ENCODE results near the gene STARD10.
"Not testable (repeated sequence)": the region's sequence is repeated elsewhere in the genome, so short reads cannot be mapped to it uniquely, and the experiment has no call there.

Gene STARD10

DNA sequence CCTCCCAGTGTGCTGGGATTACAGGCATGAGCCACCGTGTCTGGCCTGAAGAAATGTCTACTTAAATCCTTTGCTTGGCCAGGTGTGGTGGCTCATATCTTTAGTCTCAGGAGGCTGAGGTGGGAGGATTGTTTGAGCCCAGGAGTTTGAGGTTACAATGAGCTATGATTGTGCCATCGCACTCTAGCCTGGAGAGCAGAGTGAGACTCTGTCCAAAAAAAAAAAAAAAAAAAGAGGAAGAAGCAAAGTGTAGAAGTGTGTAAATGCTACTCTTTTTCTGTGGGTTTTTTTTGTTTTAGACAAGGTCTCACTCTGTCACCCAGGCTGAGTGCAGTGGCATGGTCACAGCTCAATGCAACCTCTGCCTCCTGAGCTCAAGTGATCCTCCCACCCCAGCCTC is 13.9 kb upstream of the STARD10 start:
- DNase-seq (ENCODE audit: low read depth in 2 of 2) = no peak

DNA sequence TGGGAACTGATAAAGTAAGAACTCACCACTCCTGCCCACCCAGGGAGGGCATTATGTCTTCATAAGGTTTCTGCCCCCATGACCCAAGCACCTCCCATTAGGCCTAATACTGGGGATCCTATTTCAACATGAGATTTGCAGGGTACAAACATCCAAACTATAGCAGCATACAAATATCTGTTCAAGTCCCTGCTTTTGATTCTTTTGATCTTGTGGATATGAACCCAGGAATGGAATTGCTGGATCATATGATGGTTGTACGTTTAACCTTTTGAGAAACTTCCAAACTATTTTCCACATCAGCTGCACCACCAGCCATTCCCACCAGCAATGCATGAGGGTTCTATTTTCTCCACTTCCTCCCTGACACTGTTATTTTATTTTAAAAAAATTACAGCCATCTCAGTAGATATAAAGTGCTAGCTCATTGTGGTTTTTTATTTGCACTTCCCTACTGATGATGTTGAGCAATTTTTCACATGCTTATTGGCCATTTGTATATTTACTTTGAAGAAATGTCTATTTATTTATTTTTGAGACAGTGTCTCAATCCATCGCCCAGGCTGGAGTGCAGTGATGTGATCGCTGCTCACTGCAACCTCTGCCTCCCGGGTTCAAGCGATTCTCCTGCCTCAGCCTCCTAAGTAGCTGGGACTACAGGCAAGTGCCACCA is 13.3 kb upstream of the STARD10 start:
- no peak for DNase-seq (ENCODE audit: low read depth in 2 of 2)

DNA sequence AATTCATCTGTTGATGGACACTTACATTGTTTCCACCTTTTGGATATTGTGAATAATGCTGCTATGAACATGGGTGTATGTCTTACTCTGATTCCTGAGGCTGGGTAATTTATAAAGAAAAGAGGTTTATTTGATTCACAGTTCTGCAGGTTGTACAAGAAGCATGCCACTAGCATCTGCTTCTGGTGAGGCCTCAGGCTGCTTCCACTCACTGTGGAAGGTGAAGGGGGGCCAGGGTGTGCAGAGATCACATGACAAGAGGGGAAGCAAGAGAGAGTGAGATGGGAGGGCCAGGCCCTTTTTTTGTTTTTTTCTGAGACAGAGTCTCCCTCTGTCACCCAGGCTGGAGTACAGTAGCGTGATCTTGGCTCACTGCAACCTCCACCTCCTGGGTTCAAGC is 12.5 kb upstream of the STARD10 start:
- not testable (repeated sequence) for DNase-seq (ENCODE audit: low read depth in 2 of 2)

DNA sequence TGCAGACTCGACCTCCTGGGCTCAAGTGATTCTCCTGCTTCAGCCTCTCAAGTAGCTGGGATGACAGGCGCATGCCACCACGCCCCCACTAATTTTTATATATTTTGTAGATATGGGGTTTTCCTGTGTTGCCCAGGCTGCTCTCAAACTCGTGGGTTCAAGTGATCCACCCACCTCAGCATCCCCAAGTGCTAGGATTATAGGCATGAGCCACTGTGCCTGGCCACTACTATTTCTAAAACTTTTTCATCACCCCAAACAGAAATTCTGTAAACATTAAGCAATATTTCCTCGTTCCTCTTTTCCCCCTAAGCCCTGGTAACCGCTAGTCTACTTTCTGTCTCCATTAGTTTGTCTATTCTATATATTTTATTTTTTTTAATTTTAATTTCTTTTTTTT is 11.4 kb upstream of the STARD10 start:
- DNase-seq (ENCODE audit: low read depth in 2 of 2) = no peak

DNA sequence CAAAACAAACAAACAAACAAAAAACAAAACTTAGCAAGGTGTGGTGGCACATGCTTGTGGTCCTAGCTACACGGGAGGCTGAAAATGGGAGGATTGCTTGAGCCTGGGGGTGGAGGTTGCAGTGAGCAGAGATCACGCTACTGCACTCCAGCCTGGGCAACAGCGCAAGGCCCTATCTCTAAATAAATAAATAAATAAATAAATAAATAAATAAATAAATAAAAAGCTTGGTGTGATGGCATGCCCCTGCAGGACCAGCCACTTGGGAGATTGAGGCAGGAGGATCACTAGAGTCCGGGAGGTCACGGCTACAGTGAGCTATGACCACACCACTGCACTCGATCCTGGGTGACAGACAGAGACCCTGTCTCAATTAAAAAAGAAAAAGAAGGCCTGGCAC is 9.0 kb upstream of the STARD10 start:
- no peak for DNase-seq (ENCODE audit: low read depth in 2 of 2)

DNA sequence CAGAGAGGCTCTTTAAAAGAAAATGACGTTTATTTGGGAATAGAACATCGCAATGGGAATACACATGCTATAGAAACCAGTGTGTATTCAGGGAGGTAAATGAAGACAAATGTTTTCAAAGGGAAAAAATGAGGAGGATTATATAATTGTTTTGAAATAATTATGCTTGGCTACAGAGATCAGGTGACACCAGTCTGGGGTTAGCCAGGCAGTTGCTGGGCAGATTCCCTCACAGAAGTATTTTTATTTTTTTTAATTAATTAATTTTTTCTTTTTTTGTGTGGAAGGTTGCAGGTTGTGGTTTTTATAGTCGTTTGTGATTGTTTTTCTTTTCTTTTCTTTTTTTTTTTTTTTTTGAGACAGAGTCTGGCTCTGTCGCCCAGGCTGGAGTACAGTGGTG is 5.6 kb upstream of the STARD10 start:
- DNase-seq (ENCODE audit: low read depth in 2 of 2) = no peak

DNA sequence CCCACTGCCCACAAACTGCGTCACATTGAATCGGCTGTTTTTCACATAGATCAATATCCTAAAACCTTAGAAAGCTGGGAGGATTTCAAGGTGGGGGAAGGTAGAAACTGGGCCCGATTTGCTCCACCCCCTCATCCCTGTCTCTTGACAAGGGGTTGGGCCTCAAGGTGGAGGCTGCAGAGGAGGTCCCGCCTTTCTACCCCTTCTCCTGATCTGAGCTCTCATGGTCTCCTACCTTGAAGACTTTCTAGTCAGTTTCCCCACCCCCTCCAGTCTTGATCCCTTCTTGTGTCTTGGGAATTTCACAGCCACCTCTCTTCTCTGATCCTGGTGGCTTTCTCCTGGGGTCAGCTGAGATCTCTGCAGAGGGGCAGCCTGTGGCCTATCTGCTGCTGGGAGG is 4.5 kb upstream of the STARD10 start:
- no peak for DNase-seq (ENCODE audit: low read depth in 2 of 2)

DNA sequence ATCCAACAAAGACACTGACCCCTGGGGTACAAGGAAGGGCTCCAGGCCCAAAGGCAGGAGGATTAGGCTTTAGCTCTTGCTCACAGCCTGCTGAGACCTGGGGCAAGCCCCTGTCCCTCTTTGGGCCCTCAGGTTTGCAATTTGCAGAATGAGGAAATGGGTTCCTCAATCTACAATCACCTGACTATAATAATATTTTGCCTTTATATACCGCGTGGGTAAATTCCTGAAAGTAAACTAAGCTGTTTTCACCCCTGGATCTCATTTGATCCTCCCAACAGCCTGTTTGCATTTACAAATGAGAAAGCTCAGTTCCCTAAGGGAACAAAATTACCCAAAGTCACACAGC is 797 bp downstream of the STARD10 start:
- DNase-seq (ENCODE audit: low read depth in 2 of 2) = no peak

DNA sequence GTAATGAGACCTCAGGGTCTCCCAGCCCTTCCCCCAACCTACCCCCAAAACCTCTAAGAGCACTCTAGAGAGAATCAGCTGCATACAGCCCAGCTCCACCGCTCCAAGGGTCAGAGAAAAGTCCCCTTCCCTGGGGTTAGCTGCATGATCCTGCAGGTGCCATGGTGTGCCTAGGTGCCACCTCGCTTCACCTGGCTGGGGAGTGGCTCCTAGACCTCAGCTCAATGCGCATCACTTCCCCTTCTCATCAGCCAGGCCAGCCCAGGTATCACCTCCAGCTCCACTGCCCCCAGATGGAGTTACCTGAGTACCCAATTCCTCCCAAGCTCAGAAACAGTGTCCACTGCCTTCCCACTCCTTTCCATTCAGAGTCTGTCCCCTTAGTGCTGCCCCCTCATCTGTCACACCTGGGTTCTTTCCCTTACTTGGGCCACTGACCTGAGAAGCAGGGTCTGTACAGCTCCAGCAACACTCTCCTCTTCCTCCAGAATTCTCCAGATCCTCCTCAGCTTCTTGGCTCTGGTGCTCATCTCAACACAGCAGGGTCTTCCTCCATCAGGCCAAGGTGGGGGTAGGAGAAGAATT is 1.3 kb downstream of the STARD10 start:
- no peak for DNase-seq (ENCODE audit: low read depth in 2 of 2)

DNA sequence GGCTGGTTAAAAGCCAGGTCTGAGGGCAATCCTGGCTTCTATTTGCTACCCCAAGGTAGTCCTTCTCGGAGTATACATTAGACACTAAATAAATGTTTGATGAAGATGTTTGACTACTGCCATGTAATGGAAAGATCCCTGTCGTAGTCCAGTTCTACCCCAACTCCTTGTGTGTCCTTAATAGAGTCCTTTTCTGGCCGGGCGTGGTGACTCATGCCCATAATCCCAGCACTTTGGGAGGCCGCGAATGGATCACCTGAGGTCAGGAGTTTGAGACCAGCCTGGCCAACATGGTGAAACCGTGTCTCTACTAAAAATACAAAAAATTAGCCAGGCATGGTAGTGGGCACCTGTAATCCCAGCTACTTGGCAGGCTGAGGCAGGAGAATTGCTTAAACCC is 2.6 kb downstream of the STARD10 start:
- DNase-seq (ENCODE audit: low read depth in 2 of 2) = not testable (repeated sequence)

DNA sequence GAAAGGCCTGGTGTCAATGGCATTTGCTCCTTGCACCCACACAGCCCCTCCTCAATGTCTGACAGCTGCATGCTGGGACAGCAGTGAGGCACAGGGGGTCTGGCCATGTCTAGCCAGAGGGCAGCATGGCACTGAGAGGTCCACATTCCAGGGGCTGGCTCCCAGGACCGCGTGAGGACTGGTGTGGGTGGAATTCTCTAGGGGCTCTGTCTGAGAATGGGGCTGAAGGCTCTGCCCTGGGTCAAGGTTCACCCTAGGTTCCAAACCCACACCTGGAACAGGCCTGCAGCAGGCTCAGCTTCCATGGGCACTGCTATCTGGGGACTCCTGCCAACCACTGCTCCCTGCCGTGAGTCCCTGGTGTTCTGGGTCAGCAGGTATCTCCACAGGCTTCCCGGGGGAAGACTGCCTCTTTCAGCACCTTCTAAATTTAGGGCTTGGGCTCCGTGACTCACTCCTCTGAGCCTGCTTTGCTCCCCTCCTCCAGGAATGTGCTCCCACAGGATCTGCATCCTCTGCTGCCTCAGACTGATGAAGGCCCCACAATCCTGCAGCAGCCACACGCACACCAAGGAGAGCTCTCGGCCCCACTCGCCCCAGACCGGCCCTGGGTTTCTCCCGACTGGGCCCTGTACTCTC is 4.2 kb downstream of the STARD10 start:
- DNase-seq (ENCODE audit: low read depth in 2 of 2) = no peak

DNA sequence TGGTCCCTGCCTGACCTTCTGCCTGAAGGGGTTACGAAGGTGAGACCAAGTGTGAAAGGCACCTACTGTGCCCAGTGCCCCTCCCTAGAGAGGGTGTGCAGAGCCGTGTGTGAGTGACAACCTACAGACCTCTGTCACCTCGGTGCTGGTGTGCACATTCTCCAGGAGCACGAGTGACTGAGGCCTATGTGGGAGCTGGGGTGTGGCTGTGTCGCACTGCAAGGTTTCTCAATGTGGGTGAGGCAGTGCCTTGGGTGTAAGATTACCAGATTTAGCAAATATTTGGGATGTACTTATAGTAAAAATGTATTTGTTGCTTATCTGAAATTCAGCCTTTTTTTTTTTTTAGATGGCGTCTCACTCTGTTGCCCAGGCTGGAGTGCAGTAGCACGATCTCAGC is 5.6 kb downstream of the STARD10 start:
- no peak for DNase-seq (ENCODE audit: low read depth in 2 of 2)

DNA sequence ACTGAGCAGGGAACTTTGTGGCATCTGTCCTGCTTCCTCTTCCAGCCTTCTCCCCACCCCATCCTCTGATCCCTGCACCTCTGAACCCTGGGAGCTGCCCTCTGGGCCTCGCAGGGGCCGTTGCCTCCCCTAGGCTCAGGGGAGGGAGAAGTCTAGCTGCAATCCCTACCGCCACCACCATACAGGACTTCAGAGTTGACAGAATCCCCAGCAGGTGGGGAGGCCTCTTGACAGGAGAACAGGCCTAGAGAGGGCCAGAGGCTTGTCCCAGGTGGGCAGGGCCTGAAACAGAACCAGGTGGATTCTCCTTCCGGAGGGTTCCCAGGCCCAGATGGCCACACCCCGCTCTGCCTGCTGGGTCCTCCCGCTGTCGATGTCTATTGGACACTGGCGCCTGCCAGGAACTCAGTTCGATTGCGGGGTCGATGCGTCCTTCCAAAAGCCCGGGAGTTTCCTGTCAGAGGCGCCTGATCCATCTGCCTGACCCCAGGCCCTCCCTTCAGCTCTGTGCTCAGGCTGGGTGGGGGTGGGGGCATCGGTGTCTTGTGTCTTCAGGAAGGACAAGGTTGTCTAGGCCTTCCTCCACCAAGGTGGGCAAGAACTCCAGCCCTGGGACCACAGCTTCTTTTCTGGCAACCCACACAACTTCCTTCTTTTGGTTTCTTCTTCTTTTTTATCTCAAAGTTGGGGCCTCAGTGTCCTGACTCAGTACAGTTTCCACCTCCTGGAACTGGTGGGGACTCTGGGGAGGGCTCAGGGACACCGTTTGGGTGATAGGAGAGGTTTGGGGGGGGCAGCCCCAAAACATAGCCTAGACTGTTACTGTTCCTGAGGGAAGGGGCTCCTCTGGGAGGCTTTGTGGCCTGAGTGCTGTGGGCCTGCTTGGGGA is 6.4 kb downstream of the STARD10 start:
- DNase-seq (ENCODE audit: low read depth in 2 of 2) = no peak

DNA sequence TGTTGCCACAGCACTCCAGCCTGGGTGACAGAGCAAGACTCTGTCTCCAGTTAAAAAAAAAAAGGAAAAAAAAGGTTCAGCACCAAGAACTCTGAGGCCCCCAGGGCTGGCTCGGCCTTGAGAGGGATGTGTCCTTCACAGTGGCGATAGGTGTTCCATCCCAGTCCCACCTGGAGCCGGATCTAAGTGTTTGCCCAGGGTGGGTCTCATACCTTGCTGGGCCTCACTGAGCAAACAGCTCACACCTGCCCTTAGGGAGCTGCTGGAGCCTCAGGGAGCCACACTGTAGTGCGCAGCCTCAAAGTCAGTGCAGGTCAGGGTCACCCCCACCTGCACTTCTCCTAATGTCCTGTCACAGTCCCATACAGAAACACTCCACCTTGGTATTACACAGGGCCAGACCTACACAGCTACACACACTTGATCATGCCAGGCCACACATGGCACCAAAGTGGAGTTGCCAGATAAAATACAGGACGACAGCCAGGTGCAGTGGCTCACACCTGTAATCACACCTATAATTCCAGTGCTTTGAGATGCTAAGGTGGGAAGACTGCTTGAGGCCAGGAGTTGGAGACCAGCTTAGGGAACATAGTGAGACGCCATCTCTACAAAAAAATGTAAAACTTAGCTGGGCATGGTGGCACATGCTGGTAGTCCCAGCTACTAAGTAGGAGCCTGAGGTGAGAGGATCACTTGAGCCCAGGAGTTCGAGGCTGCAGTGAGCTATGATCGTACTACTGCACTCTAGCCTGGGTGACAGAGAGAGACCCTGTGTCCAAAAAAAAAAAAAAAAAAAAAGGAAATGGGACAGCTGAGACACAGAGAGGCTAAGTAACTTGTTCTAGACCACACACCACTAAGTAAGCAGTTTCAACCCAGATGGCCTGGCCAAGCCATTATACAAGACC is 7.3 kb downstream of the STARD10 start:
- no peak for DNase-seq (ENCODE audit: low read depth in 2 of 2)

DNA sequence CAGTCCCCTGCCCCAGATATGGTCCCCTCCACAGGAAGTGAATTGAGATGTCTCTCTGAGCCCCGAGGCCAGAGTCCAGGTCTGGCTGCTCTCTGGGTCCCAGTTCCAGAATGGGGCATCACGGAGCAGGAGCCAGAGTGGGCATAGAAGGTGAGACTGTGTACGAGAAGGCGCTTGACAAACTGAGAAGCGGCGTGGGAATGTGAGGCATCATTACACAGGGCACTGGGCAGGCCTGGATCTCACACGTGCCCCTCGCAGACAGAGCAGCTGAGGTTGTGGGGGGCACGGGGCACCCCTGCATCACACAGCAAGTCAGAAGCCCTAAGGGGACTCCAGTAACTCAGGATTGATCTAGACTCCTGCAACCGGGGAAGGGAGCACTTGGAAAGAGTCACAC is 9.2 kb downstream of the STARD10 start:
- DNase-seq (ENCODE audit: low read depth in 2 of 2) = no peak

DNA sequence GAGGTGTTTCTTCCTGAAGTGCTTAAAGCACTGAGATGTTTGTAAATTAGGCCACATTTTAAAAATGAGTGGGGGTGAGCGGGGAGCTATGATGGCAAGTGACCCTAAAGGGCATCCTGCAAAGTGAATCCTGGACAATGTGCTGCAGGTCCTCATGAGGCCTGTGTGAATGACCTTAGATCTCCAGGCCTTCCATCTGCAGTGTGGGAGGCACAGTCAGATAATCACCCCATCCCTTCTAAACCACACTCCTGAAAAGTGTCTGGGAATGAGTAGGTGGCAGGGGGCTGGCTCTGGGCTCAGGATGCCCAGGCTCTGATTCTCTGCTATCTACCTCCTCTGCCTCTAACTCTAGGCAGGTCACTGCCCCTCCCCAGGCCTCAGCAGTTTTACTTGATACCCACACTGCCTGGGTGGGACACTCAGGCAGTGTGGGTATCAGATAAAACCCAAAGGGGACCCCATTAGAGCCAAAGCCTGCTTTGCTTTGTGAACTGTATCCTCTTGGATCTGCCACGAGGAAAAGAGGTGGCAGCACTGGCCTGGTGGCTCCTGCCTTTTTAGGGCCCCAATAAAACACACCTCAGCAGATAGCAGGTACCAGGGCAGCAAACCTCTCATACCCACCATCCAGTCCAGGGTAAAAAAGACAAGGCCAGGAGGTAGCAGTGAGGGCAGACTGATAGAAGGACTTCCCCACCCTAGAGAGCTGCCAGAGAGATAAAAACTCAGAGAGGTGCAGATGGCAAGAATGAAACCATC is 10.5 kb downstream of the STARD10 start:
- no peak for DNase-seq (ENCODE audit: low read depth in 2 of 2)

DNA sequence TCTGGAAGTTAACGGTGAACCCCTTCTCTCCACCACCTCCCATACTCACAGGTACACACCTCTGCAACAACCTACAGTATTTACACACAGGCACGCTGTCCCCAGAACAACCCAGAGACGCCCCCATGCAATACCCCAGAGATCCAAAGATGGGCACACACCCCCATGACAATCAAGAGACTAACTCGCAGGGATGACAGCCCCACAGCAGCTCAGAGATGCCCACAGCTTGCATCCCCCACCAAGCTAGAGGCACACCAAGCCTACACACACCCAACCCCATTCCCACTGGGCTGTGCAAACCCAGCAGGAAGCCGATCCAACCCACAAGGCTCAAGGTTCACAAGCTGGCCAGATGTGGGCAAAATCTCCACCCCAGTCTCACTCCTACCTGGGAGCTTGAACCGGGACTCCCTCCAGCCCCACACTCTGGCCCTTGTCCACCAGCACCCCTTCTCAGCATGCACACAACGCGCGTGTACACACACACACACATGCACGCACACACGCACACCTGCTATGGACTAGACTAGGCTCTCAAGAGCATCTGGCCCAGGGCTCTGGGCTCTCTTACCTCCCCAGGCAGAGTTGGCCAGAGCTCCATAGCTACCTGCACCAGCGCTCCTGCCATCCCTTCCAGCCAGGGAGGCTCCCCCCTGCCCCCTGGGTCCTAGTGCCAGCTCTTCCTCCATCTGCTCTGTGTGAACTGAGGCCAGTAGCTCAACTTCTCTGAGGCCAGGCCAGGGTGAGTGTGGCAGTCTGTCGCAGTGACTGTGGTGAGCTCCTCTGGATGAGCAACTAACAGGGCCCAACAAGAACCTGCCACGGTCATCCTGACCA is 11.5 kb downstream of the STARD10 start:
- no peak for DNase-seq (ENCODE audit: low read depth in 2 of 2)

DNA sequence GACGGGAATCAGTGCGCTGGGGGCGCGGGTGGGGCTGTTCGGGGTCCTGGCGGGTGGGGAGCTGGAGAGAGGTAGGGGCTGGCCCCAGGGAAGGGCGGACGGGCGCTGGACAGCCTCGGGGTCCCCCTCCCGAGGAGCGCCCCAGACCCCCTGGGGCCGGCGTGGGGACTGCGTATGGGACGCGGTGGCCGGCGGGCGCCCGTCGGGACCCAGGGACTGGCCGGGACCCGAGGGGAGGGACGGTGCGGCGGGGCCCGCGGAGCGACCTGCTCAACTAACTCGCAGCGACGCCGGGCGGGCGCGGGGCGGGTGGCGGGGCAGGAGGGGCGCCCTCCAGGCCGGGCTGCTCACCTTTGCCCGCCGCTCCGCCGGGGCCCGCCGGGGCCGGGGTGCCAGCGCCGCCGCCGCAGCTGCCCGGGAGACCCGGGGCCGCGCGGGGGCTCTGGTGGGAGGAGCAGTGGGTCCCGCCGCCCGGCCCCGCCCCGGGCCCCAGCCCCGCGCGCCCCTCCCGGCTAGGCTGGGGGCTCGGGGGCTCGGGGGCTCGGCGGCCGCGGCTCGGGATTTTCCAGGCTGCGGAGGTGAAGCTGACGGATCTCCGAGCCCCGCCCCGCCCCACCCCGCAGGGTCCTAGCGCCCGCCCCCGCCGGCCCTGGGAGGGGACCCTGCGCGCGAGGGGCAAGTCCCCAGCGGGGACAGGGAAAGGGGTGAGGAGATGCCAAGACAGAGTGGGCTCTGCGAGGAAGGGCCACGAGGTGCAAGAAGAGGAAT is 12.3 kb downstream of the STARD10 start:
- DNase-seq (ENCODE audit: low read depth in 2 of 2) = peak in 1 of 2 donors; percentile 24

DNA sequence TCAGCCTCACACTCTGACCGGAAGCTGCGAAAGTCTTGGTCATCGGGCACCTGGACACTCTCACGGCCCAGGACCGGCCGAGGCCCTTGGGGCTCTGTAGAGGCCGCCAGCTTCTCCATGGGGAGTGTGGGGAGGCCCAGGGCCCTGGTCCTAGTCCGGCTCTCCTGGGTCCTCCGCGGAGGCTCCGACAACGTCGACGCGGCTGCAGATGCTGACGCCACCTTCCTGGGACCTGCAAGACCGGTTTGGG is 12.9 kb downstream of the STARD10 start:
- DNase-seq (ENCODE audit: low read depth in 2 of 2) = no peak
